Stimulated activated CD8-positive, alpha-beta memory T cell treated with anti-CD3 and anti-CD28 coated beads, Interleukin-4, amount 100 ng/mL, for 1 hour (primary cell): ENCODE measurements around the gene ENO3.
A peak's percentile ranks its signal among the peaks of the same experiment; 100 is the strongest.

Experiments used
- DNase-seq, 2 donors: peaks; one replicate each; pipeline ENCODE4 v3.0.0-alpha.2; 2020; ENCODE audit warnings: low read depth in 2 of 2, low spot score in 1 of 2

The ENO3 gene

GRCh38 chr17:4949321-4950074, 1.4 kb upstream of the ENO3 start:
- DNase-seq = no peak

GRCh38 chr17:4950075-4950745, 709 bp upstream of the ENO3 start:
- no peak for DNase-seq

- DNase-seq = no peak
These were observed 567 bp downstream of the ENO3 start for GRCh38 chr17:4951486-4951885.

GRCh38 chr17:4953451-4953961, 2.6 kb downstream of the ENO3 start:
- no peak for DNase-seq

- no peak for DNase-seq
These were observed 4.2 kb downstream of the ENO3 start for GRCh38 chr17:4955091-4955490.

- DNase-seq = no peak
These were observed 5.7 kb downstream of the ENO3 start for GRCh38 chr17:4956493-4957061.

DNA sequence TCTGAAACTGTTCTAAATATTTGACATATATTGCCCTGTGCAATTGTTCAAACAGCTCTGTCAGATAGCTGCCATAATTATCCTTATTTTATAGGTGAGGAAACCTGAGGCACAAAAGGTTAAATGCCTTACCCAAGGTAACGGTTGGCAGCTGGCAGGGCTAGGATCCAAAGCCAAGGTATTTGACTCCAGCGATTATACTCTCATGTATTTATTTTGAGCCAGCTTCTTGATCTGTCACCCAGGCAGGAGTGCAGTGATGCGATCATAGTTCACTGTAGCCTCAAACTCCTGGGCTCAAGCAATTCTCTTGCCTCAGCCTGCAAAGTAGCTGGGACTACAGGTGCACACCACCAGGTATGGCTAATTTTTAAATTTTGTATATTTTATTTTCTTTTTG, 7.2 kb downstream of the ENO3 start:
- no peak for DNase-seq

GRCh38 chr17:4959261-4959965, 8.5 kb downstream of the ENO3 start:
- DNase-seq = no peak

DNA sequence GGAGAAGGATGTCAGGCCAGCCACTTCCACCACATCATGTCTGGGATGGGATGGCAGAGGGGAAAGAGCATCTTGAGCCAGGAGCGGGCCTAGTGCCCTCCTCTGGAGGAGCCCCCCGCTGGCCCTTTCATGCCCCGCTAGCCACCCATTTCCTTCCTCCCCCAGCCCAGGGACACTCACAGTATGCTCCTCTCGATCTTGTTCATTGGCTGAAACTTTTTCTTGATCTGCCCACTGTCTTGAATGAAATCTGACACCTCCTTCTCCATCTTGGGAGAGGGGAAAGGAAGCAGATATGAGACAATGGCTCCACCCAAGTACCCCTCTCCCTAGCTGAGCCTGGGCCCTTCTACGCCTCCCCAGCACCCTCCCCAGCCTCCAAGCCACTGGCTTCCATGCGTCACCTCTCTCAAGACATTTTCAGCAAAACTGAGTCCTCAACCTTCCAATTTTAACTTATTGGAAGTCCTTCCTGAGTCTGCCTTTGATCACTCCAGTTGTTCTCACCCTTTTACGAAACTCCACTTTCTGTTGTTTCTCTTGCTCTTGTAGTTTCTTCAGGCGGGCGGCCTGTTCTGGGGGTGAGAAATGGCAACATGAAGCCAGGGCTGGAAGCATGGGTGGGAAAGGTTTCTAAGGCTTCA, 9.5 kb downstream of the ENO3 start:
- no peak for DNase-seq

DNA sequence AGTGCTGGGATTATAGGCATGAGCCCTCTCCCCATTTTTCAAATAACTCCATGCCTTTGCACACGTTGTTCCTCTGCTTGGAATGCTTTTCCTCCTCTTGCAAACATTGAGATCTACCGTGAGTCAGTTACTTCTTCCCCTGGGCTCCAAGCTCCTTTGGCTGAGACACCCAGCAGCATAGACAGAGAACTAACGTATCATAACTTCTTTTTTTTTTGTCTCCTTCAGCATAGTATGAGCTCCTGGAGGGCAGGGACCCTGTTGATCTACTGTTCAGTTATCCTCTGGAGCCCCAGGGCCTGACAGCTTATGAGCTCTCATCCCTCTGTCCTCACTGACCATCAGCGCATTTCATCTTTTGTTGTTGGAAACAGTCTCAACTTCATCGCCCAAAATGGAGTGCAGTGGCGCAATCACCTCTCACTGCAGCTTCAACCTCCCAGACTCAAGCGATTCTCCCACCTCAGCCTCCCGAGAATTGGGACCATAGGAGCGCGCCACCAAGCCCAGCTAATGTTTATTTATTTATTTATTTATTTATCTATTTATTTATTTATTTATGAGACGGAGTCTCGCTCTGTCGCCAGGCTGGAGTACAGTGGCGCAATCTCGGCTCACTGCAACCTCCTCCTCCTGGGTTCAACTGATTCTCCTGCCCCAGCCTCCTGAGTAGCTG, 14.5 kb downstream of the ENO3 start:
- no peak for DNase-seq

GRCh38 chr17:4966844-4967538, 16.1 kb downstream of the ENO3 start:
- peak; percentile 77 to 90 for DNase-seq

- DNase-seq = peak; percentile 85 to 89
These were observed 16.9 kb downstream of the ENO3 start, which contains the start of gene SPAG7 for GRCh38 chr17:4967539-4968485. TSS of gene SPAG7 (minus strand) at chr17:4967817. CDS start at chr17:4967804, 13 bp downstream.

GRCh38 chr17:4968486-4969046, 17.6 kb downstream of the ENO3 start:
- no peak for DNase-seq

GRCh38 chr17:4969047-4969550, 18.2 kb downstream of the ENO3 start:
- no peak for DNase-seq

GRCh38 chr17:4969551-4970173, 18.7 kb downstream of the ENO3 start:
- DNase-seq = no peak

GRCh38 chr17:4970273-4970672, 19.4 kb downstream of the ENO3 start:
- DNase-seq = no peak

DNA sequence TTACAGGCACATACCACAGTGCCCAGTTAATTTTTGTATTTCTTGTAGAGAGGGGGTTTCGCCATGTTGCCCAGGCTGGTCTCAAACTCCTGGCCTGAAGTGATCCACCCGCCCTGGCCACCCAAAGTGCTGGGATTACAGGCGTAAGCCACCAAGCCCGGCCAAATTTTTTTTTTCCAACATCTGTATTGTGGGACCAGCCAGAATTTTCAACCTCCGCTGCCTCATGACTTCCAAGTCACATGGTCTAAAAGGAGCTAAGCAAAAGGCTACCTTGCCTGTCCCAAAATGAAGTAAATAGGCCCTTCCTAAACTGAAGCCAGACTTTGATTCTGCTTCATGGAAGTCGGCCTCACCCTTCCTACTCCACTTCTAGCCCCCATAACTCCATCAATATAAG, 20.9 kb downstream of the ENO3 start:
- DNase-seq = no peak

GRCh38 chr17:4972322-4972721, 21.4 kb downstream of the ENO3 start:
- no peak for DNase-seq
